Endothelial cell of umbilical vein (primary cell): ENCODE data around the gene USP8. TPM values are rescaled to one million over a fixed set of nuclear protein-coding genes. Genes with fewer than 3 reads are reported as not detected.

Experiments
- BruUV-seq: library from RNA; stranded (reverse); fragments of 400-500 nt; replicated peaks from 2 replicates; lab custom pipeline; 2021; lab: Mats Ljungman, UMichigan
- CTCF ChIA-PET: fragments of 300-600, 350-600 bp; sonication (Branson Sonifier 250); formaldehyde crosslinking; loops from one replicate; lab custom pipeline; 2021; ENCODE audit warnings: antibody characterized with exemption, inconsistent platforms; lab: Charles Lee
- POLR2A ChIA-PET: fragments of 300-600, 350-600 bp; sonication (Branson Sonifier 250); formaldehyde crosslinking; loops from one replicate; lab custom pipeline; 2021; ENCODE audit warnings: antibody characterized with exemption, inconsistent platforms; lab: Charles Lee
- DNase-seq: peaks from one replicate; pipeline ENCODE4 v3.0.0-alpha.2; 2011; ENCODE audit warnings: low read depth, low spot score
- FAIRE-seq: peaks from 2 replicates; lab custom pipeline; 2011; peaks lifted over from hg19 to GRCh38; lab: Jason Lieb, UNC
- H2AFZ ChIP-seq: 2 replicates; pipeline ENCODE4 v1.6.0; 2012; ENCODE audit warnings: low read depth, low read length, control low read depth, inconsistent platforms
- H3K27ac ChIP-seq: 2 replicates; pipeline ENCODE4 v1.5.1; 2011; ENCODE audit warnings: low read depth, mild to moderate bottlenecking, control low read depth, low read length, moderate library complexity; ENCODE audit not compliant: insufficient read depth
- H3K27me3 ChIP-seq, 2 experiments: 2 replicates each; pipeline versions ENCODE4 v1.6.0 to v1.6.1; 2011; ENCODE audit warnings: low read length in 2 of 2, mixed read lengths in 1 of 2; ENCODE audit not compliant: control insufficient read depth in 2 of 2, insufficient read depth in 2 of 2
- H3K36me3 ChIP-seq, 2 experiments: 2 replicates in 1 of 2; 3 replicates in 1 of 2; pipeline ENCODE4 v1.5.1; 2011; ENCODE audit warnings: low read length in 2 of 2, mild to moderate bottlenecking in 1 of 2, moderate library complexity in 1 of 2; ENCODE audit not compliant: control insufficient read depth in 2 of 2, insufficient read depth in 2 of 2; ENCODE audit errors: extremely low read depth in 1 of 2
- H3K4me1 ChIP-seq: 3 replicates; pipeline ENCODE4 v1.5.1; 2011; ENCODE audit warnings: mild to moderate bottlenecking, low read length; ENCODE audit not compliant: control insufficient read depth, insufficient read depth; ENCODE audit errors: extremely low read depth
- H3K4me2 ChIP-seq: 2 replicates; pipeline ENCODE4 v1.6.1; 2011; ENCODE audit warnings: low read length, control low read depth, mixed read lengths; ENCODE audit not compliant: insufficient read depth
- H3K4me3 ChIP-seq, 3 experiments: fragments of 200-600 bp in 1 of 3; sonication (generic), shearing (Covaris generic) in 1 of 3; replicated peaks in 1 of 3; 2 replicates each; pipeline ENCODE4 v1.5.1; 2011 to 2016; ENCODE audit warnings: control low read depth in 3 of 3, low read length in 3 of 3, mild to moderate bottlenecking in 2 of 3, inconsistent platforms in 1 of 3, low read depth in 1 of 3, moderate library complexity in 1 of 3; ENCODE audit not compliant: insufficient read depth in 1 of 3
- H3K79me2 ChIP-seq: 2 replicates; pipeline ENCODE4 v1.6.0; 2012; ENCODE audit warnings: low read length, inconsistent platforms; ENCODE audit not compliant: control insufficient read depth, insufficient read depth
- H3K9ac ChIP-seq: replicated peaks from 2 replicates; pipeline ENCODE3; 2011; ENCODE audit warnings: low read length, control low read depth; ENCODE audit not compliant: insufficient read depth; ENCODE audit errors: extremely low read depth
- H3K9me1 ChIP-seq: replicated peaks from 3 replicates; pipeline ENCODE4 v1.6.0; 2011; ENCODE audit warnings: mild to moderate bottlenecking, low read length; ENCODE audit not compliant: control insufficient read depth, insufficient read depth; ENCODE audit errors: extremely low read depth
- H3K9me3 ChIP-seq: replicated peaks from 2 replicates; pipeline ENCODE4 v1.5.1; 2012; ENCODE audit warnings: low read length, inconsistent platforms; ENCODE audit not compliant: control insufficient read depth, insufficient read depth
- H4K20me1 ChIP-seq: replicated peaks from 2 replicates; pipeline ENCODE3; 2011; ENCODE audit warnings: mild to moderate bottlenecking, low read length; ENCODE audit not compliant: control insufficient read depth, insufficient read depth; ENCODE audit errors: extremely low read depth
- EZH2 ChIP-seq: IDR thresholded peaks from 2 replicates; pipeline ENCODE4 v1.6.1; 2012; ENCODE audit warnings: borderline replicate concordance, low read depth, mild to moderate bottlenecking, moderate library complexity, low read length, inconsistent platforms; ENCODE audit not compliant: severe bottlenecking
- FOS ChIP-seq: IDR thresholded peaks from 2 replicates; pipeline ENCODE4 v1.6.1; 2011; ENCODE audit warnings: mild to moderate bottlenecking, low read length, moderate library complexity, borderline replicate concordance; ENCODE audit not compliant: insufficient read depth
- GATA2 ChIP-seq: IDR thresholded peaks from 2 replicates; pipeline ENCODE4 v1.7.0; 2011; ENCODE audit warnings: low read depth, mild to moderate bottlenecking, moderate library complexity, mixed read lengths, low read length; ENCODE audit not compliant: insufficient read length, insufficient read depth
- JUN ChIP-seq: IDR thresholded peaks from 2 replicates; pipeline ENCODE4 v1.6.1; 2011; ENCODE audit warnings: borderline replicate concordance, low read depth; ENCODE audit not compliant: insufficient read length, insufficient read depth
- MYC ChIP-seq: IDR thresholded peaks from one replicate; pipeline ENCODE4 v1.6.1; 2011; ENCODE audit warnings: mild to moderate bottlenecking, low read depth, low read length
- POLR2A ChIP-seq: IDR thresholded peaks from 2 replicates; pipeline ENCODE4 v1.6.1; 2012; ENCODE audit warnings: low read depth, mild to moderate bottlenecking, control low read depth, low read length
- POLR2AphosphoS5 ChIP-seq: IDR thresholded peaks from 2 replicates; pipeline ENCODE4 v1.6.1; 2012; ENCODE audit warnings: low read depth, mild to moderate bottlenecking, control low read depth, low read length, moderate library complexity; ENCODE audit not compliant: insufficient read depth
- dilution Hi-C: fragments of 300-500 bp; cut with MboI; formaldehyde crosslinking; loops from one replicate; pipeline ENCODE4 v1.15.0; 2019; ENCODE audit warnings: low sequenced_read_pairs; ENCODE audit not compliant: extremely low pct_ligation_motif_present
- intact Hi-C: fragments of 100-400 bp; cut with micrococcal nuclease; formaldehyde crosslinking; loops from one replicate; pipeline ENCODE4 v1.10.0; 2022
- polyA plus RNA-seq, 4 experiments: library from polyadenylated mRNA; depleted of rRNA in 3 of 4; stranded (reverse) in 3 of 4; unstranded in 1 of 4; fragments of >200 nt; gene quantifications; 2 replicates each; pipeline versions ENCODE4 v1.2.1 to v1.2.3, GENCODE V29; 2011 to 2012; ENCODE audit warnings: missing spikeins in 1 of 4
- total RNA-seq: library from RNA; stranded (reverse); gene quantifications from 2 replicates; pipeline ENCODE4 v1.2.3, GENCODE V29; 2021
- TF ChIP-seq, protein P1 (sequence below), 2 donors: IDR thresholded peaks; 1 replicate in 1 of 2; 2 replicates in 1 of 2; pipeline ENCODE4 v1.5.1; 2011; ENCODE audit warnings: low read length in 2 of 2, mild to moderate bottlenecking in 2 of 2, moderate library complexity in 2 of 2, control low read depth in 1 of 2, inconsistent platforms in 1 of 2, low read depth in 1 of 2; ENCODE audit not compliant: insufficient read depth in 1 of 2; ENCODE audit errors: extremely low read depth in 1 of 2
- TF ChIP-seq, protein P2 (sequence below): IDR thresholded peaks from 2 replicates; pipeline ENCODE4 v1.6.1; 2011; ENCODE audit not compliant: insufficient read depth, insufficient read length

Gene USP8
- total and polyA plus RNA-seq, 2 donors (not counting 3 experiments of a cell fraction or from before 2014, with no cell fraction given) = 19.0 to 44.8 TPM

GRCh38 chr15:50418041-50418583 is 6.1 kb upstream of the USP8 start:
- Histone ChIP-seq H3K27ac (no peak overlapping the region), H3K79me2 (no peaks in the 10 kb centered on the region), H4K20me1 (no peaks in the 10 kb centered on the region), H3K9ac (no peak overlapping the region), H3K36me3 (no peaks in the 10 kb centered on the region), H3K4me3 (no peak overlapping the region), H3K27me3 (no peaks in the 10 kb centered on the region), H3K4me1 (no peaks in the 10 kb centered on the region), H3K9me3 (no peaks in the 10 kb centered on the region), H3K9me1 (no peaks in the 10 kb centered on the region), H2AFZ (no peak overlapping the region), H3K4me2 (no peak overlapping the region)
- FAIRE-seq = no peak
- no peak for DNase-seq
- intact Hi-C loops = no loop called here
- CTCF ChIA-PET = no interaction called here
- POLR2A ChIA-PET = no interaction called here
- no TSS peak for BruUV-seq
- dilution Hi-C loops = no loop called here
- TF ChIP-seq, protein P1, sequence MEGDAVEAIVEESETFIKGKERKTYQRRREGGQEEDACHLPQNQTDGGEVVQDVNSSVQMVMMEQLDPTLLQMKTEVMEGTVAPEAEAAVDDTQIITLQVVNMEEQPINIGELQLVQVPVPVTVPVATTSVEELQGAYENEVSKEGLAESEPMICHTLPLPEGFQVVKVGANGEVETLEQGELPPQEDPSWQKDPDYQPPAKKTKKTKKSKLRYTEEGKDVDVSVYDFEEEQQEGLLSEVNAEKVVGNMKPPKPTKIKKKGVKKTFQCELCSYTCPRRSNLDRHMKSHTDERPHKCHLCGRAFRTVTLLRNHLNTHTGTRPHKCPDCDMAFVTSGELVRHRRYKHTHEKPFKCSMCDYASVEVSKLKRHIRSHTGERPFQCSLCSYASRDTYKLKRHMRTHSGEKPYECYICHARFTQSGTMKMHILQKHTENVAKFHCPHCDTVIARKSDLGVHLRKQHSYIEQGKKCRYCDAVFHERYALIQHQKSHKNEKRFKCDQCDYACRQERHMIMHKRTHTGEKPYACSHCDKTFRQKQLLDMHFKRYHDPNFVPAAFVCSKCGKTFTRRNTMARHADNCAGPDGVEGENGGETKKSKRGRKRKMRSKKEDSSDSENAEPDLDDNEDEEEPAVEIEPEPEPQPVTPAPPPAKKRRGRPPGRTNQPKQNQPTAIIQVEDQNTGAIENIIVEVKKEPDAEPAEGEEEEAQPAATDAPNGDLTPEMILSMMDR (IDR thresholded peaks at IDR 0.05; ENCODE audit: extremely low read depth in 1 of 2, insufficient read depth in 1 of 2, low read depth in 1 of 2, low read length in 2 of 2) = no peak
- no peak for TF ChIP-seq FOS
- TF ChIP-seq JUN = no peak
- TF ChIP-seq, protein P2, sequence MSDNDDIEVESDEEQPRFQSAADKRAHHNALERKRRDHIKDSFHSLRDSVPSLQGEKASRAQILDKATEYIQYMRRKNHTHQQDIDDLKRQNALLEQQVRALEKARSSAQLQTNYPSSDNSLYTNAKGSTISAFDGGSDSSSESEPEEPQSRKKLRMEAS = no peak
- no peak for TF ChIP-seq POLR2AphosphoS5
- no peak for TF ChIP-seq MYC
- no peak for TF ChIP-seq GATA2
- no peak for TF ChIP-seq POLR2A
- TF ChIP-seq EZH2 = no peak
